Kasumi-1 (cell line): ENCODE results near the gene DNAJC15.
"Not testable (repeated sequence)": the region's sequence is repeated elsewhere in the genome, so short reads cannot be mapped to it uniquely, and the experiment has no call there.

Experiments used
- DNase-seq, 2 experiments: peaks; one replicate each; lab custom pipeline; 2025; lab: John Stamatoyannopoulos, UW

The DNAJC15 gene

DNA sequence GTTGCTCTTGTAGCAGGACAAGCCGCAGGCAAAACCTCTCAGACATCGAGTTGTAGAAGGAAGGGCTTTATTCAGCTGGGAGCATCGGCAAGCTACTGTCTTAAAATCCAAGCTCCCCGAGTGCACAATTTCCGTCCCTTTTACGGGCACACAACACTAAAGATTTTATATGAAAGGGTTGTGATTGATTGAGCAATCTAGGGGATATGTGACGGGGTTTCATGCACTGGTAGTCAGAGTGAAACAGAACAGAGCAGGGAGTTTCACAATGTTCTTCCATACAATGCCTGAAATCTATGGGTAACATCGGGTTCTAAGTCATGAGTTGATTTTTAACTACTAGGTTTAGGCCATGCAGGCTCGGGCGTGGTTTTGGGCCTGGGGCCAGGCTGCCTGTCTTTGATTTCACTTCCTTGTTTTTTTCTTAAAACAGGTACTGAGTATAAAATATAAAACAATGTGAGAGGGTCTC is 22.0 kb downstream of the DNAJC15 start:
- not testable (repeated sequence) for DNase-seq

DNA sequence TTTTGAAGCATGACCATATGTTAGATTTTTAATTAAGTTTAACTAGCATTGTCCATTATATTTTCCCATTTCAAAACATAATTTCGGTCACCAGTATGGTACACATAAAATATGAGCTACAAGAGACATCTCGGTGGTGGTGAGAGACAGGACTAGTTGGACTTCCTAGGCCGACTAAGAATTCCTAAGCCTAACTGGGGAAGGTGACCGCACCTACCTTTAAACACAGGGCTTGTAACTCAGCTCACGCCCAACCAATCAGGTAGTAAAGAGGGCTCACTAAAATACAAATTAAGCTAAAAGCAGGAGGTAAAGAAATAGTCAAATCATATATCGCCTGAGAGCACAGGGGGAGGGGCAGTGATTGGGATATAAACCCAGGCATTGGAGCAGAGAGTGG is 22.9 kb downstream of the DNAJC15 start:
- DNase-seq = no peak

DNA sequence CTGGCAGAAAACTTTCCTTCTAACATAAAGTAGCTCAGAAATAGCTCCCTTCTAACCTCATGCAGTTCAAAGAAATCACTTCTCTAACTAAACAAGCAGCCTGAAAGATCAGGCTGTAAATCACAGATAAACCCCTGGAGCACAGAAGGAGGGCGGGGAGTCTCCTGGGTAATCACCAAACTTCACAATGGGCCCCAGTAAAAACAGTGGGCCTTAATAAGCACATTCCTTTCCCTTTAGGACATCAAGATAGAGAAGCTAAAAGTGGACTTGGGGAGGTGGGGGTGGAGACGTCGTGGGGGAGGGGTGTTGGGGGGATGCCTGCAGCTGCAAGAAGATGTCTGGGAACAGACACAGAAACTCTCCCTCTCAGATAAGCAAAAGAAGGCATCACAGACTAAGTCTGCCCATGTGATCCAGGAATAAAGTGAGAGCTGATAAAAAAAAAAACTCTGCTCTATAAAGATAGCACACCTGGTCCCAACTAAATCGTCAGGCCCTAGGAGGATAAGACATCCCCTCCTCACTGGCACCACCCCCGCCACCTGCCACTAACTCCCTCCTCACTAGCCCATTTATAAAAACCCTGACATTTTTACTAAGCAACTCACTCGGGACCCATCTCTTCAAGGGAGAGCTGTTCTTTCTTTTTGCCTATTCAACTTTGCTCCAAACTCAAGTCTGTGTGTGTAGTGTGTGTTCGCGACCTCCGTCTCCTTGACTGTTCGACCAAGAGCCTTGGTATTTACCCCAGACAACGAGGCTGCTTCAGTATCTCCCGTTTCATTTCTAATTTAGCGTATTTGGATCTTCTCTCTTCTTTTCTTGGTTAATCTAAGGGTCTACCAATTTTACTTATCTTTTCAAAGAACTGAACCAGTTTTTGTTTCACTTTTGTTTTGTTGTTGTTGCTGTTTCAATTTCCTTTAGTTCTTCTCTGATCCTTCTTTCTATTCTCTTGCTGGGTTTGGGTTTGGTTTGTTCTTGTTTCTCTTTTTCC is 31.7 kb downstream of the DNAJC15 start:
- DNase-seq = no peak

DNA sequence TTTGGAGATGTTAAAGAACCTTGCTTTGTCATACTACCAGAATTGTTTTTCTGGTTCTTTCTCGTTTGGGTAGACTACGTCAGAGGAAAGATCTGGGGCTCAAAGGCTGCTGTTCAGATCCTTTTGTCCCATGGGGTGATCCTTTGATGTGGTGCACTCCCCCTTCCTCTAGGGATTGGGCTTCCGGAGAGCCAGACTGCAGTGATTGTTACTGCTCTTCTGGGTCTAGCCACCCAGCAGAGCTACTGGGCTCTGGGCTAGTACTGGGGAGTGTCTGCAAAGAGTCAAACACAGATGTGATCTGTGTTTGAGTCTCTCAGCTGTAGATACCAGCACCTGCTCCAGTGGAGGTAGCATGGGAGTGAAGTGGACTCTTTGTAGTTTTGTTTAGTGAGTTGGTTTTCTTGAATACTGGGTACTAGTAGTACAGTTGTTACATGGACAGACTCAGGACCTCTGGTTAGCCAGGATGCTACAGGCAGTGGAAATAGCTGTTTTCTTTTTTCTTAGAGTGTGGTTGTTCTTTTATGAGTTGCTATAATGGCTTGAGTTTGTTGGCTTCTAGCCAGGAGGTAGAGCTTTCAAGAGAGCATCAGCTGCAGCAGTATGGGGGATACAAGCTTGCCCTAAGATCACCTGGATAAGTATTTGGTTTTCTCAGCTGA is 34.4 kb downstream of the DNAJC15 start:
- no peak for DNase-seq

DNA sequence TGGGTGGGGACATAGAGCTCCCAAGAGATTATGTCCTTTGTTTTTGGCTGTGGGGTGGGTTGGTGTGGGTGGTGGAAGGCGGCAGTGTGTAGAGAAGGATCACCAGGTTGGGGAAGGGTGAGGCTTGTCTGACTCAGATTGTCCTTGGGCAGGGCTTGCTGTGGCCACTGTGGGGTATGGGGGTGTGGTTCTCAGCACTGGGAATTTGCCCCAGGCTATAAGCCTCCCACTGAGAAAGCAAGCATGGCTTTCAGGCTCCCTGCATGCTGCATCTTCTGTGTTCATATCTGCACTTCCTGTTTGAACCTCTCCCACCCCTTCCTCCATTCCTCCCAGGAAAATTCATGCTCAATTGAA is 34.9 kb downstream of the DNAJC15 start:
- DNase-seq = no peak

DNA sequence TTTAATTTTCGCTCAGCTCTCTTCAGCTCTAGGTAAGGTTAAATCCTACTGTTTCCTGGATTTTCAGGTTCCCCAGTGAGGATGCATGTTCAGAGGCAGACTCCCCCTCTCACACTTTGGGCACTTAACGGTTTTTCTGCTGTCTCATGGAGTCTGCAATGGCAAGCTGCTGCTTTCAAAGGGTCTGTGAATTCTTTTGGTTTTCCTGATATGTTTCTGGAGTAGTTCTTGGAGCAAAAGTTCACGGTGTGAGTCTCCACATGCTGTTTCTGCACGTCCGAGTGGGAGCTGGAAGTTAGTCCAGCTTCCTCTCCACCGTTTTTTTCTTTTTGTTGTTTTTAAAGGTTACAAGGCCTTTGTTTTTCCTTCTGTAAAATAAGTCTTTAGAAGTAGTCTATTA is 35.4 kb downstream of the DNAJC15 start:
- no peak for DNase-seq

DNA sequence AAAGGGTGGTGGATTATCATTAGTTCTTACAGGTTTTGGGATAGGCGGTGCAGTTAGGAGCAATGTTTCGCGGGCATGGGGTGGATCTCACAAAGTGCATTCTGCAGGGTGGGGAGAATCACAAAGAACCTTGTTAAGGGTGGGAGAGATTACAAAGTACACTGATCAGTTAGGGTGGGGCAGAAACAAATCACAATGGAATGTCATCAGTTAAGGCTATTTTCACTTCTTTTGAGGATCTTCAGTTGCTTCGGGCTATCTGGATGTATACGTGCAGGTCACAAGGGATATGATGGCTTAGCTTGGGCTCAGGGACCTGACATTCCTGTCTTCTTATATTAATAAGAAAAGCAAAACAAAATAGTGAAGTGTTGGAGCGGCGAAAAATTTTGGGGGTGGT is 36.4 kb downstream of the DNAJC15 start:
- not testable (repeated sequence) for DNase-seq

DNA sequence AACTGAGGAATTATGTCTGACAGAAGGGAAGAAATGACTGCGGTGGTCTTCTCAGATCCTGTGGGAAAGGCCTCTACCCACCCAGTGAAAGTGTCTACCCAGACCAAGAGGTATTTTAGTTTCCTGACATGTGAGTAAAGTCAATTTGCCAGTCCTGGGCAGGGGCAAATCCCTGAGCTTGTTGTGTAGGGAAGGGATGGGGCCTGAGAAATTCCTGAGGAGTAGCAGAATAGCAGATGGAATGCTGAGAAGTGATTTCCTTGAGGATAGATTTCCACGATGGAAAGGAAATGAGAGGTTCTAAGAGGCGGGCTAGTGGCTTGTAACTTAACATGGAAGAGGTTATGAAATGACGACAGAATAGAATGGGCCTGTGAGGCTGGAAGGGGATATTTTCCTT is 37.4 kb downstream of the DNAJC15 start:
- not testable (repeated sequence) for DNase-seq

DNA sequence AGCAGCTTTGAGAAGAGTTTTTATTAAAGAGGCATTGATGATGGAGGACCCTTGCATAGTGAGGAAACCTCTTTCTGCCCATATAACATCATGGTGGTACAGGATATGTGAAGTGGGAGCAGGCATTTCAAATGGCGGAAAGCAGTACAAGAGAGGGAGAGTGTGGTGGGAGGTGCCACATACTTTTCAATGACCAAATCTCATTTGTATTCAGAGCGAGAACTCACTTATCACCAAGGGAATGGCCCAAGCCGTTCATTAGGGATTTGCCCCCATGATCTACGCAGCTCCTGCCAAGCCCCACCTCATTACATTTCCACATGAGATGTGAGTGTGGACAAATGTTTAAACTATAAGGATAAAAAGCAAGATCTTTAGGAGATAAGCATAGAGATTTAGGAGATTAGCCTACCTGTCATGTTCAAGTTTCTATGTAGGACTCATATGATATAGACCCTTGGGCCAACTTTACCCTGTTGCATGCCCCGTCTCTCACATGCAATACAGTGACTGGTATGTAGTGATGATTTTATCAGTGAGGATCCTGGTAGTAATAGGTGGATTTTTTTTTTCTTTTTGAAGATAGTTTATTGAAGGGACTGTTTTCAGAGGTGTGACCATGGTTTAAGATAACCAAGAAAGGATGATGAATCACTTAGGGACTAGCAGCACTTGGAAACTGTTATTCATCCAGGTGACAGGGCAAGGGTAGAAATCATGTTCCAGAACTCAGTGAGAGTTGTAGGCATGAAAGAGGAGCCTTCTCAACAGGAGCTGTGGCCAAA is 38.3 kb downstream of the DNAJC15 start:
- no peak for DNase-seq

DNA sequence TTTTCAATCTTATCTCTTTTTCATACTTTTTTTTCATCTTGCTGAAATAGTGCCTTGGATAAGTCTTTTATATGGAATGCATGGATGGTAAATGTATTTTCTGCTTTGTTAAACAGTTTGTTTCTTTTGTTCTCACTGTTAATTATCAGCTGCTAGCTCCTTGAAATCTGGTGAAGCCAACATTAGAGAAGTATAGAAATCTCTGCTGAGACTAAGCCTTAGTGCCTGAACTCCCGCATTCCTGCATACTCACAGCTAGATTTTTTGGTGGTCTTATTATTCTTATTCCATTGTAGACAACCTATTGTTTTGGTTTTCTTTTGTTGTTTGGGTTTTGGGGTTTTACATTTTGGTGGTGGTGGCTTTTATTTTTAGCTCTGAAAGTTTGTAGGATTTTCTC is 48.4 kb downstream of the DNAJC15 start:
- no peak for DNase-seq

DNA sequence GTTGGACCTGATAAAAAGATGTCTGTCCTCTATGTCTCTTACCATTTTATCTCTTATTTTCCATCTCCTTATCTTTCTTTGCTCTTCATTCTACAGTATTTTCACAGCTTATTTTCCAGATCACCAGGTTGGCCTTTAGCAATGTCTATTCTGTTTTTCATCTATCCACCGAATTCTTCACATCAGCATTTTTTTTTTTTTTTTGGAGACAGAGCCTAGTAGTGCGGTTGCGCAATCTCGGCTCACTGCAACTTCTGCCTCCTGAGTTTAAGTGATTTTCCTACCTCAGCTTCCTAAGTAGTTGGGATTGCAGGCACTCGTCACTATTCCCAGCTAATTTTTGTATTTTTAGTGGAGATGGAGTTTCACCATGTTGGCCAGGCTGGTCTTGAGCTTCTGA is 49.0 kb downstream of the DNAJC15 start:
- no peak for DNase-seq

DNA sequence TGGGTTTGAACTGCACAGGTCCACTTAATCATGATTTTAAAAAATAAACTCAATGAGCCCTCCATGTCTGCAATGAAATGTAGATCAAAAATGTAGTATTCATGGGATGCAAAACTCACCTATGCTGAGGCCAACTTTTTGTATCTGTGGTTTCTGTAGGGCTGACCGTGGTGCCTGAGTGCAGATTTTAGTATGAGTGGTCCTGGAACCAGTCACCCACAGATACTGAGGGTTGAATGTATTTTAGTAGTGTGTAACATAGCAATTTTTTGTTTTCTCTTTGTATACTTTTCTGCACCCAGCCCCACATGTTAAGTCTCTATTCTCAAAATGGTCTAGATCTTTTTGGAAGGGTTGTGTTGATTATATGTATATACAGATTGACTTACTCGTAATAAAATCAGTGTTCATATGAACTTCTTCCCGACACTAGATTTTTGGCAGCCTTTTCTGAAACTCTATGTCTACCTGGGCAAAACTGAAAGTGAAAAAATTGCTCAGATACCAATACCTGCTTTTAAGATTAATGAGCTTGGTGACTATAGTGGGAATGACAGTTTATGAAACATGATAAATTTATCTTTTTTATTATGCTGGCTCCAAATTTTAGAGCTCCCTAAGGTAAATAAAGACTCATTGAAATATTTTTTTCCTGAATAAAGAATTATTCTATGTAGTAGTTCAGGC is 51.6 kb downstream of the DNAJC15 start:
- DNase-seq = no peak

DNA sequence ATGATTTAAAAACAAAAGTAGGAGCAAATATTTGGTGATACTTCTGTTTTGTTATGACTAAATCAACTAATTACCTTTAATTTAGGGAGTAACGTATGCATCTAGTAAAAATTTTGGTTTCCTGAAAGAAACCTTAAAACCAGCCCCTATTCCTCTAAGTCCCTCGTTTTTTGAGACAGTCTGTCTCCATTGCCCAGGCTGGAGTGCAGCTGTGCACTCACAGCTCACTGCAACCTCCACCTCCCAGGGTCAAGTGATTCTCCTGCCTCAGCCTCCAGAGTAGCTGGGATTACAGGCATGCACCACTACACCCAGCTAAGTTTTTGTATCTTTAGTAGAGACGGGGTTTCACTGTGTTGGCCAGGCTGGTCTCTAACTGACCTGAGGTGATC is 52.1 kb downstream of the DNAJC15 start:
- not testable (repeated sequence) for DNase-seq

DNA sequence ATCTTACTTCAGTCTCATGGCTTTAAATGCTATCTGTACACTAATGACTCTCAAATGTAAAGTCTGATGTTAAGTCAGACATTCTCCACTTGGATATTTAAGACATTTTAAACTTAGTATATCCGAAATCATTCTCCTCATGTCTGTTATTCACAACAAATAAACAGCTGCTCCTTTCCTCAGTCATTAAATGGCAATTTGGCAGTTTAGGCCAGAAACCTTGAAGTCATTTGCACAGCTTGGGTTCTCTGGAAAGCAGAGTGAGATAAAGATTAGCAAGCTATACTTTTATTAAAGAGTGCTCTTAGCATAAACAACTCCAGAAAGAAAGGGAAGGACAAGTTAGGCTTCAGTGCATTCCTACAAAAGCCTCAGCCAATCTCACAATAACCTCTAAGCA is 53.7 kb downstream of the DNAJC15 start:
- no peak for DNase-seq

DNA sequence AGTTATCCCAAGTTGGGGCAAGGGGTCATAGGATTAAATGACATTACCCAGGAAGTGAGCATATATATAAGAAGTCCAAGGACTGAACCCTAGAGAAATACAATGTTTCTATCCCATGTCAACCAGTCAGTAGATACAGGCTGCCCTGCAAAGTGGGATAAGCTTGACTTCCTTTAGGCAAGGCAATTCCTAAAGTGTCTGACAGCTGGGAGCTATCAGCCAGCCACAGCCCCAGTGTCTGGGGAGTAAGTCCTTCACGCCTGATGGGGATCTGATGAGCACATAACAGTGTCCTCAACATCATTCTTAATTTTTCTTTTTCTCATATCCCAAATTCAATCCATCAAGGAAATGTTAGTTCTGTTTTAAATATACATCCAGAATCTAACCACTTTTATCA is 54.1 kb downstream of the DNAJC15 start:
- no peak for DNase-seq

DNA sequence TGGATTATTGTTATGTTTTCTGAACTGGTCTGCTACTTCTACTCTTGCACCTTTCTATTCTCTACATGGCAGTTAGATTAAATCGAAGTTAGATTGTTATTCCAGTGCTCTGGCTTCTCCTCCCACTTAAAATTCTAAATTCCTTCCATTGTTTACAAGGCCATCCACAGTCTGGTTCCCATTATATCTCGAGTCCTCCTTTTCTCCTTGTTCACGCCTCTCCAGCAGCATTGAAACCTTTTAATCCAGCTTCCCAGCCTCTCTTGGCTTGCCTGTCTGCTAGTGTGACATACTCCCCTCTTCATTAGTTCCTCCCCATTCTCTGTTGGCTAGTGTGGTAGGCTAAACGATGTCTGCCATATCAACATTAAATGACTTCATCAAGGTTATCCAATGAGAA is 54.5 kb downstream of the DNAJC15 start:
- no peak for DNase-seq

DNA sequence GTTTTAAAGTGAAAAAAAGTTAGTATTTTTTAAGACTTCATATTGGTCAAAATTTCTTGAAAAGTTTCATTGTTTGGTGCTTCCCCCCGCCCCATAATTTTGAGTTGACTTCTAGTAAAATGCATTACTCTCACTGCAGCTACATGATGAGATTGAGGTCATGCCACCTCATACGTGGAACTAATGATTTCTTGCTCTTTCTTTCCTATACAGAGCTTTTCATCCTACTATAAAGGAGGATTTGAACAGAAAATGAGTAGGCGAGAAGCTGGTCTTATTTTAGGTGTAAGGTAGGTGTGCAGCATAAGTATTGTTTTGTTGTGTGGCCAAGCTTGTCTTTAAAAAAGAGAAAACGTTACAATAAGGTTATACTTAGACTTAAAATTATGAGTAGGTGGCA is 55.0 kb downstream of the DNAJC15 start:
- DNase-seq = no peak

DNA sequence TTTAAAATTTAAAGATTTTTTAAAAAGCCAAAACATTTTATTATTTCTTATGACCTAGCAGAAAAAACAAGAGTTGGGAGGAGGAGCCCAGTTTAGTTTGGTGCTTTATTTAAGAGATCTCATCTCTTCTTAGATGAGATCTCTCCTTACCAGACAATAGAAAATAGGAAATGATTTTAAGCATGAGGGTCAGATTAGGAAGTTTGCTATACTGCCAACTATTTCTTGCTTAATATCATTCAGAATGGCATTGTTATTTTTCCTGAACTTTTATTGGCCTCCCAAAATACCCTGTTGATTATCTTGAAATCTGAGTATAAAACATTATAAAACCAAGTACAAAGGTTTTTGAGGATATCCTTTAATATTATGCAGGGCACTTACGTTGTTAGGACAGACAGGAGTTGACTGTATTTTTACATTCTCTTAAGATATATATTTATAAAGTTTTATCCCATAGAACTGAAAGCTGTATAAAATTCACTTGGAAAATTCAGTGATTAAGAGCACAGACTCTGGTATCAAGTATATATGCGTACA is 56.1 kb downstream of the DNAJC15 start:
- no peak for DNase-seq

DNA sequence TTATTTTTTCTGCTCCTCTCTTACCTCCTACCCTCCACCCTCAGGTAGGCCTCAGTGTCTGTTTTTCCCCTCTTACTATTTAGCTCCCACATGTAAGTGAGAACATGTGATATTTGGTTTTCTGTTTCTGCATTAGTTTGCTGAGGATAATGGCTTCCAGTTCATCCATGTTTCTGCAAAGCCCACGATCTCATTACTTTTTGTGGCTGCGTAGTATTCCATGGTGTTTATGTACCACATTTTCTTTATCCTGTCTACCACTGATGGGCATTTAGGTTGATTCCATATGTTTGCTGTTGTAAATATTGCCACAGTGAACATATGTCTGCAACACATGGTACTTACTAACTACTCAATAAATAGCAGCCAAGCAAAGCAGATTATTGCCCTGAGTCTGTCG is 56.8 kb downstream of the DNAJC15 start:
- DNase-seq = no peak

DNA sequence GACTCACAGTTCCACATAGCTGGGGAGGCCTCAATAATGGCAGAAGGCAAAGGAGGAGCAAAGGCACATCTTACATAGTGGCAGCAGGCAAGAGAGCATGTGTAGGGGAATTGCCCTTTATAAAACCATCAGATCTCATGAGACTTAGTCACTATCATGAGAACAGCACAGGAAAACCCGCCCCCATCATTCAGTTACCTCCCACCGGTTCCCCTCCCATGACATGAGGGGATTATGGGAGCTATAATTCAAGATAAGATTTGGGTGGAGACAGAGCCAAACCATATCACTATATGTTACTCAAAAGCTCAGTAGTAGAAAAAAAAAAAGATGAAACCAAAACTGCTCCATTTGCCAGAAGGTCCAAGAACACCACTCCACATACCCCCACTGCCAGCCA is 58.5 kb downstream of the DNAJC15 start:
- no peak for DNase-seq

DNA sequence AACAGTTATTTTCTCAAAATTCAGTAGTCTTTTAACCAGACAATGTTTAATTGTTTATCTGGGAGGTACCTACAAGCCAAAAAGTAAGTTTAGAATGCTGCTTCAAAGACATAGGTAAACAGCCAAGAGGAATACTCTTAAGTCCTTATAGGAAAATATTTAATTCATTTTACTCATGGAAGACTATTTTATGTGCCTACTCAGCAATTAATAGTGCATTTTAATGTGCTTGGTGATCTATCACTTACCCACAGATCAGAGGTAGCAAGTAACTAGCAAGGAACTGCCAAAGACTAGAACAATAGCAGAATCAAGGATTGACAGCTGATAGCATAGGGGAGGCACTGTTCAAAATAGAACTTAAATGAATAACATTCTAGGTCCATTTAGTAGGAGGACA is 60.4 kb downstream of the DNAJC15 start:
- DNase-seq = no peak

DNA sequence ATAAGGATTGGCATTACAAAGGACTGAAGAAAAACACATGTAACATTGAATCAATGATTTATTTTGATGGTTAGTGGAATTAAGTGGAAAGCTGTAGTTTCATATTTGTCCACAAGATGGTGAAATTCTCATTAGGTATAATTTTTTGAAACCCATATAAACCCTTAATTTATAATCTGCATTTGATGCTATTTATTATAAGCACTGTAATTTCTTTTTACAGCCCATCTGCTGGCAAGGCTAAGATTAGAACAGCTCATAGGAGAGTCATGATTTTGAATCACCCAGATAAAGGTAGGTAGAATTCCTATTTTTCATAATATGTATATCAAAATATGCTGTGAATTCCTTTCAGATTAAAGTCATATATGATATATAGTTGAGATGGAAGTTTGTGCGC is 62.2 kb downstream of the DNAJC15 start:
- DNase-seq = peak; percentile 29 to 52
